Measurements from ENCODE around the gene ABHD4. TPM values are rescaled to one million over a fixed set of nuclear protein-coding genes. Genes with fewer than 3 reads are reported as not detected.
"Not testable (repeated sequence)": the region's sequence is repeated elsewhere in the genome, so short reads cannot be mapped to it uniquely, and the experiment has no call there.

ABHD4 gene
- total and polyA plus RNA-seq, 4 donors, result 18.7 to 75.1 (median 47.9) TPM

DNA sequence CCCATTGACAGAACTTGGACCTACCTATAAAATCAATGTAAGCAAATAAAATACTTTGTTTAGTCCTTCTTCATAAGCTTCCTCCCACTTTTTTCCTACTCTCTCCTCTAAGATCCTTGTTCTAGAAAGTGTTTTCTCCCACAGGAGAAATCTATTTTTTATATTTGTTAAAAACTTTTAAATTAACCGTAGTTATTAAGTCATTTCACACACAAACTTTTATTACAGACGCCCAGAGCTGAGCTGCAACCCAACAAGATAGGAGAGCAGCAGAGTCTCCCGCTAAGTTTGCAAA, 36.8 kb upstream of the ABHD4 start:
- no peak for DNase-seq (ENCODE audit: low read depth in 4 of 6, low spot score in 6 of 6)
- no peaks in the 10 kb centered on the region for H3K27me3 ChIP-seq (ENCODE audit: control insufficient read depth, insufficient read depth, low read length)
- peaks cover 11% of the 10 kb centered on the region for H3K4me1 ChIP-seq (ENCODE audit: control insufficient read depth, insufficient read depth, low read length)
- no peak overlapping the region for H3K4me3 ChIP-seq (ENCODE audit: low read depth, low read length)
- H3K27ac ChIP-seq (ENCODE audit: low read depth, low read length), result no peak overlapping the region
- 79% methylated on average over 3 of the region's 3 CpGs for WGBS (ENCODE audit: insufficient coverage)
- H3K9me3 ChIP-seq (ENCODE audit: control insufficient read depth, insufficient read depth, low read length), result no peaks in the 10 kb centered on the region
- peaks cover 3% of the 10 kb centered on the region for H3K36me3 ChIP-seq (ENCODE audit: control insufficient read depth, insufficient read depth, low read length)

- H3K27ac ChIP-seq (ENCODE audit: low read depth, low read length), result no peak overlapping the region
- no peak overlapping the region for H3K4me3 ChIP-seq (ENCODE audit: low read depth, low read length)
- peaks cover 5% of the 10 kb centered on the region for H3K4me1 ChIP-seq (ENCODE audit: control insufficient read depth, insufficient read depth, low read length)
Observed at GRCh38 chr14:22561661-22562579, 36.2 kb upstream of the ABHD4 start.

GRCh38 chr14:22563987-22564386, 34.1 kb upstream of the ABHD4 start:
- Histone ChIP-seq H3K27me3 (ENCODE audit: control insufficient read depth, insufficient read depth, low read length) (no peaks in the 10 kb centered on the region), H3K36me3 (ENCODE audit: control insufficient read depth, insufficient read depth, low read length) (peaks cover 3% of the 10 kb centered on the region), H3K4me1 (ENCODE audit: control insufficient read depth, insufficient read depth, low read length) (no peaks in the 10 kb centered on the region), H3K4me3 (ENCODE audit: low read depth, low read length) (no peak overlapping the region), H3K27ac (ENCODE audit: low read depth, low read length) (no peak overlapping the region), H3K9me3 (ENCODE audit: control insufficient read depth, insufficient read depth, low read length) (no peaks in the 10 kb centered on the region)
- WGBS (ENCODE audit: insufficient coverage), result no CpG with 5 or more reads among the region's 5 CpGs
- DNase-seq (ENCODE audit: low read depth in 4 of 6, low spot score in 6 of 6), result no peak

More at GRCh38 chr14:22561661-22562579, 36.2 kb upstream of the ABHD4 start:
- Histone ChIP-seq H3K9me3 (ENCODE audit: control insufficient read depth, insufficient read depth, low read length) (no peaks in the 10 kb centered on the region), H3K27me3 (ENCODE audit: control insufficient read depth, insufficient read depth, low read length) (no peaks in the 10 kb centered on the region), H3K36me3 (ENCODE audit: control insufficient read depth, insufficient read depth, low read length) (peaks cover 3% of the 10 kb centered on the region)
- 76% methylated on average over 6 of the region's 11 CpGs for WGBS (ENCODE audit: insufficient coverage)
- peak in 1 of 6 donors; percentile 22 for DNase-seq (ENCODE audit: low read depth in 4 of 6, low spot score in 6 of 6)

GRCh38 chr14:22564463-22564862, 33.6 kb upstream of the ABHD4 start:
- Histone ChIP-seq H3K4me3 (ENCODE audit: low read depth, low read length) (no peak overlapping the region), H3K9me3 (ENCODE audit: control insufficient read depth, insufficient read depth, low read length) (no peaks in the 10 kb centered on the region), H3K27me3 (ENCODE audit: control insufficient read depth, insufficient read depth, low read length) (no peaks in the 10 kb centered on the region), H3K27ac (ENCODE audit: low read depth, low read length) (no peak overlapping the region), H3K36me3 (ENCODE audit: control insufficient read depth, insufficient read depth, low read length) (peaks cover 3% of the 10 kb centered on the region), H3K4me1 (ENCODE audit: control insufficient read depth, insufficient read depth, low read length) (no peaks in the 10 kb centered on the region)
- no peak for DNase-seq (ENCODE audit: low read depth in 4 of 6, low spot score in 6 of 6)
- no CpG with 5 or more reads among the region's 1 CpG for WGBS (ENCODE audit: insufficient coverage)

DNA sequence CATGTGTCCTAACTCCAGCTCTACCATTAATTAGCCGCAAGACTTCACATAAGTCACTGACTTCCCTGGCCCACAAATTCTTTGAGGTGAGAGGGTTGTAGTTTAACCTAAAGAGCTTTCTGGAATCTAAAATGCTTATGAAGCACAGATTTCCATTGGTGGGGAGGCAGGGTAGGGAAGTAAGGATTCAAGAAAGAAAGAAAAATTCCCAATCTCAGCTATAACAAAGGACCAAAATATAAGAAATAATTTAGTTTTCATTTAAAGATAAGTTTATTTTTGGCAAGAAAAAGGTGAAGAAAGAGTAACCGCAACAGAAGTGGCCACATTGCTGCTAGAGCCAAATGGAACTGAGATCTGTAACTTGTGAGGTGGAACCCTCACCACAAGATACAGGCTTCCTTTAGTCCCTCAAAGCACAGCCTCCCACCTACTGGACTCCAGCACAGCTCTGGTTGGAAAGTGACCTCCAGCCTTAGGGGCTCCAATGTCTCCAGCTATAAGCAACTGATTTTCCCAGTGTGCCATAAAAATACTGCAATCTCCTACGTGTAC, 32.6 kb upstream of the ABHD4 start:
- Histone ChIP-seq H3K4me1 (ENCODE audit: control insufficient read depth, insufficient read depth, low read length) (no peaks in the 10 kb centered on the region), H3K27me3 (ENCODE audit: control insufficient read depth, insufficient read depth, low read length) (no peaks in the 10 kb centered on the region), H3K36me3 (ENCODE audit: control insufficient read depth, insufficient read depth, low read length) (peaks cover 3% of the 10 kb centered on the region), H3K27ac (ENCODE audit: low read depth, low read length) (no peak overlapping the region), H3K9me3 (ENCODE audit: control insufficient read depth, insufficient read depth, low read length) (no peaks in the 10 kb centered on the region), H3K4me3 (ENCODE audit: low read depth, low read length) (no peak overlapping the region)
- no CpG with 5 or more reads among the region's 3 CpGs for WGBS (ENCODE audit: insufficient coverage)
- DNase-seq (ENCODE audit: low read depth in 4 of 6, low spot score in 6 of 6), result no peak

- not testable (repeated sequence) for H3K4me1 ChIP-seq (ENCODE audit: control insufficient read depth, insufficient read depth, low read length); H3K4me3 ChIP-seq (ENCODE audit: low read depth, low read length); H3K27ac ChIP-seq (ENCODE audit: low read depth, low read length); H3K27me3 ChIP-seq (ENCODE audit: control insufficient read depth, insufficient read depth, low read length); H3K36me3 ChIP-seq (ENCODE audit: control insufficient read depth, insufficient read depth, low read length); H3K9me3 ChIP-seq (ENCODE audit: control insufficient read depth, insufficient read depth, low read length); DNase-seq (ENCODE audit: low read depth in 4 of 6, low spot score in 6 of 6)
- 94% methylated on average over 5 of the region's 9 CpGs for WGBS (ENCODE audit: insufficient coverage)
Observed at GRCh38 chr14:22566266-22566665, 31.8 kb upstream of the ABHD4 start.

DNA sequence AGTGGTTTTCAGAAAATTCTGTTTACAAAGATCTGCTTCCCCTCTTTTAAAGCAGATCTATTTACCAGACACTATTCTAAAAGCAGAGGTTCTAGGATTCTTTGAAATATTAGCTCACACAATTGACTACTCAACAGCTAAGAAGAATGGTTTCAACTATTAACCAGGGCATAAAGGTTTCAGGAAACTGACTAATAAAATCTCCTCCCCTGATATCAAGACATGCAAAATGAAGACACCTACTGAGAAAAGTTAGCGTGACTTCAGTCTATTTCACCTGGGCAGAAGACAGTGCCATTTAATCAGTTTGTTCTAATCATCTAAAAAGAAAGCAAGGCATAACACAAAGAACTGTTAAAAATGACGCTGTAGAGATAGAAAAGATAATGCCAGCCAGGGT, 31.3 kb upstream of the ABHD4 start:
- H3K27ac ChIP-seq (ENCODE audit: low read depth, low read length), result no peak overlapping the region
- no CpG with 5 or more reads among the region's 2 CpGs for WGBS (ENCODE audit: insufficient coverage)
- no peaks in the 10 kb centered on the region for H3K27me3 ChIP-seq (ENCODE audit: control insufficient read depth, insufficient read depth, low read length)
- no peaks in the 10 kb centered on the region for H3K9me3 ChIP-seq (ENCODE audit: control insufficient read depth, insufficient read depth, low read length)
- H3K36me3 ChIP-seq (ENCODE audit: control insufficient read depth, insufficient read depth, low read length), result peaks cover 9% of the 10 kb centered on the region
- DNase-seq (ENCODE audit: low read depth in 4 of 6, low spot score in 6 of 6), result no peak
- peaks cover 6% of the 10 kb centered on the region for H3K4me1 ChIP-seq (ENCODE audit: control insufficient read depth, insufficient read depth, low read length)
- H3K4me3 ChIP-seq (ENCODE audit: low read depth, low read length), result no peak overlapping the region

DNA sequence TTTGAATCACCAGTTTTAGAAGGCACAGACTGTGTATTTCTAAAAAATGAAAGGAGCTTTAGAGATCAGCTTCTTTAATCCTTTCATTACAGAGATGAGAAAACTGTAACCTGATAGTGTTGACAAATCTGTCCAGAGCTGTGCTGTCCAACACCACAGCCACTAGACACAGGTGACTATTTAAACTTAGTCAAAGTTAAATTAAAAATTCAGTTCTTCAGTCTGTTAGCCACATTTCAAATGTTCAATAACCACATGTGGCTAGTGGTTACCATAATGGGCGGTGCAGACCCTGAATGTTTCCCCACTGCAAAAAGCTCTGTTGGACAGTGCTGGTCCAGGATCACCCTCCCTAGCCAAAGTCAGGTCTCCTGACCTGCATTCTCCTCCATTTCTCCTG, 30.7 kb upstream of the ABHD4 start:
- WGBS (ENCODE audit: insufficient coverage), result 88% methylated on average over 1 of the region's 1 CpG
- H3K9me3 ChIP-seq (ENCODE audit: control insufficient read depth, insufficient read depth, low read length), result no peaks in the 10 kb centered on the region
- no peak for DNase-seq (ENCODE audit: low read depth in 4 of 6, low spot score in 6 of 6)
- peaks cover 6% of the 10 kb centered on the region for H3K4me1 ChIP-seq (ENCODE audit: control insufficient read depth, insufficient read depth, low read length)
- H3K36me3 ChIP-seq (ENCODE audit: control insufficient read depth, insufficient read depth, low read length), result peaks cover 9% of the 10 kb centered on the region
- H3K27ac ChIP-seq (ENCODE audit: low read depth, low read length), result no peak overlapping the region
- no peaks in the 10 kb centered on the region for H3K27me3 ChIP-seq (ENCODE audit: control insufficient read depth, insufficient read depth, low read length)
- H3K4me3 ChIP-seq (ENCODE audit: low read depth, low read length), result no peak overlapping the region

DNA sequence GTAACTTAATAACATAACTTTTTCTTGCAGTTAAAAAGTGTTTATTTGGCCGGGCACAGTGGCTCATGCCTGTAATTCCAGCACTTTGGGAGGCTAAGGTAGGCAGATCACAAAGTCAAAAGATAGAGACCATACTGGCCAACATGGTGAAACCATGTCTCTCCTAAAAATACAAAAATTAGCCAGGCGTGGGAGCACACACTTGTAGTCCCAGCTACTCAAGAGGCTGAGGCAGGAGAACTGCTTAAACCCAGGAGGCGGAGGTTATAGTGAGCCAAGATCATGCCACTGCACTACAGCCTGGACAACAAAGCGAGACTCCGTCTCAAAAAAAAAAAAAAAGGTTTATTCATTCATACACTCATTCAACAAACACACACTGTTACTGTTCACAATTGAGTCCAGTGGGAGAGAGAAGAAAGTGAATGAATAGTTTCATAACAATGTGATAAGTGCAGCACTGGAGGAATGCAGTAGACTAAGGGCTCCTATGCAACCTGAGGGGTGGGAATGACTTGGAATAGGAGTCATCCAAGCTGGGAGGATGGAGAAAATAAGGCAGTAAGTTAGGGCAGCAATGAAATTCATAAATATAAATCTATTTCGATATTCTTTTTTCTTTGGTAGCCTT, 28.9 kb upstream of the ABHD4 start:
- peaks cover 6% of the 10 kb centered on the region for H3K4me1 ChIP-seq (ENCODE audit: control insufficient read depth, insufficient read depth, low read length)
- no peak overlapping the region for H3K27ac ChIP-seq (ENCODE audit: low read depth, low read length)
- no peaks in the 10 kb centered on the region for H3K9me3 ChIP-seq (ENCODE audit: control insufficient read depth, insufficient read depth, low read length)
- peaks cover 15% of the 10 kb centered on the region for H3K36me3 ChIP-seq (ENCODE audit: control insufficient read depth, insufficient read depth, low read length)
- no peaks in the 10 kb centered on the region for H3K27me3 ChIP-seq (ENCODE audit: control insufficient read depth, insufficient read depth, low read length)
- 100% methylated on average over 2 of the region's 6 CpGs for WGBS (ENCODE audit: insufficient coverage)
- DNase-seq (ENCODE audit: low read depth in 4 of 6, low spot score in 6 of 6), result no peak
- H3K4me3 ChIP-seq (ENCODE audit: low read depth, low read length), result no peak overlapping the region
